NOMO-1 (cell line): ENCODE data around the gene ACOT11.
A peak's percentile ranks its signal among the peaks of the same experiment; 100 is the strongest.
"Not testable (repeated sequence)": the region's sequence is repeated elsewhere in the genome, so short reads cannot be mapped to it uniquely, and the experiment has no call there.

Source experiments
- DNase-seq, 2 experiments: peaks; one replicate each; lab custom pipeline; 2025; ENCODE audit not compliant: unreplicated experiment in 2 of 2; lab: John Stamatoyannopoulos, UW

Gene ACOT11

DNA sequence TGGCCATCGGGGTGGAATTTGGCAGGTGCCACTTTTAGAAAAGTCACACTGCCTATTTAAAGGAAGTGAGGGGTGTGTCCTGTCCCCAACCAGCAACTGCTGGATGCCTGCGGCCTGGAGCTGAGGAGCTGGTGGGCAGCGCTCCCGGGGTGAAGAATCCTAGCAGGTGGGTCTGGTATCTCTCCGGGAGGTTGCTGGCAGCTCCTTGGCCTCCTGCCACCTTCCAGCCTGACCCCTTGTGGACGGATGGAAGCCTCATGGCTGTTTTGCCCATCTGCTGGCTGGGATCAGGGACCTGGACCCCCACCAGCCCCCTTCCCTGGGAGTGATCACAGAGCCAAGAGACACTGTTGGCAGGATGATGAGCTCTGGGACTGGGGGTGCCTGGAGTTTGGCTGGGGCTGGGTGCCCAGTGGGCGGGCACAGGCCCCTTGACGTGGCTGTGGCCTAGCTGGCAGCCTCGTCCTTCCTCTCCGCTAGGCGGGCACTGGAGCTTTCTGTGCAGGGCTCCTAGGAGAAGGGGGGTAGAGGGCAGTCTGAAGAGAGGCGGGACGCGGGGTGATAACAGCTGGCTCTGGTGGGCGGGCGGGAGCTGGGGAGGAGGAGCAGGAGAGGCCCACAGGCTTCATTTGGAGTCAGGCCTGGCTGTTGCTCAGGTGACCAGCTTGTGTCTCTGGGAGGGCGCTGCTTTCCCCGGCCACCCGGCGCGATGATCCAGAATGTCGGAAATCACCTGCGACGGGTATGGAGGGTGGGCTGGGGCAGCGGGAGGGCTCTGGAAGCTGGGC lies at the start of gene ACOT11:
TSS of gene ACOT11 (plus strand) at position 628 of the 788 bp plus-strand sequence. CDS start at position 710, 82 bp downstream.
- DNase-seq, result no peak

DNA sequence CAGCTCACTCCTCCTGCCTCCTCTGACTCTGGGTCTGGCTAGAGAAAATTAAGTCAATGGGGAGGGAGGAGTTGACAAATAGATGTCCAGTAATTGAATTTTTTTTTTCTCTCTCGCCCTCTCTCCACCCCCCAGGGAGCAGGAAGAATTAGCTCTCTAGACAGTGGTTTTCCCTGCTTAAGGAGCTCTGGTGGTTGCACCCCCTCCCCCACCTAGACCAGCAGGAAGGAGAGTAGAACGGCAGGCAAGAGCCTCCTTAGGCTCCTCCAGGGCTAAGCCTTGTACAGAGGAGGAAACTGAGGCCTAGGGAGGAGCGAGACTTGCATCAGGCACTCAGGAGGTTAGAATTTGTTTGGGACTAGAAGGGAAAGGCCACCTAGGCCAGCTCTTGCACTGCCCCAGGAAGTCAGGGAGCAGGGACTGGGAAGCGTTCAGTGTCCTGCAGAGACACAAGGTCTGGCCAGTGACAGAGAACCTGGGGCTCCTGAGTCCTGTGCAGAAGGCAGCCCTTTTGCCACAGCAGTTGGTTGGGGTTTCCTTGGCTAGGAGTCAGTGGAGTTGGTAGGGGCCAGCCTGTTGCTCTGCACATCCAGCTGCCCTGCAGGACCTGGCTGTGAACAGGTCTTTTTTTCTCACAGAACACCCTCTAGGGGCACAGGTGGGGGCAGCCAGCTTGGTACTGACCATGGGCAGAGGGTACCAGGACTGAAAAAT lies 49.5 kb upstream of the ACOT11 start:
- DNase-seq, result no peak

DNA sequence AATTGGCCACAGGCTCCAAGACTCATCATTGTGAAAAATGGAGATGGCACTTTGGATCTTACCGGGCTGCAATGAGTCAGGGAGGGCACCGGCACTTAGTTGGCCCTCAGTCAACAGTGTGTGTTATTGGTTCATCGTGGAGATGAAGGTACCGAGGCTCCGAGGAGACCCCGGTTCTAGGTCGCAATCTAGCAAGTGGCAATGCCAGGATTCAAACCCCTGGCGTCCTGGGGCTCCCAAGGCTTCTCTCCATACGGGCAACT lies 49.0 kb upstream of the ACOT11 start:
- no peak for DNase-seq

DNA sequence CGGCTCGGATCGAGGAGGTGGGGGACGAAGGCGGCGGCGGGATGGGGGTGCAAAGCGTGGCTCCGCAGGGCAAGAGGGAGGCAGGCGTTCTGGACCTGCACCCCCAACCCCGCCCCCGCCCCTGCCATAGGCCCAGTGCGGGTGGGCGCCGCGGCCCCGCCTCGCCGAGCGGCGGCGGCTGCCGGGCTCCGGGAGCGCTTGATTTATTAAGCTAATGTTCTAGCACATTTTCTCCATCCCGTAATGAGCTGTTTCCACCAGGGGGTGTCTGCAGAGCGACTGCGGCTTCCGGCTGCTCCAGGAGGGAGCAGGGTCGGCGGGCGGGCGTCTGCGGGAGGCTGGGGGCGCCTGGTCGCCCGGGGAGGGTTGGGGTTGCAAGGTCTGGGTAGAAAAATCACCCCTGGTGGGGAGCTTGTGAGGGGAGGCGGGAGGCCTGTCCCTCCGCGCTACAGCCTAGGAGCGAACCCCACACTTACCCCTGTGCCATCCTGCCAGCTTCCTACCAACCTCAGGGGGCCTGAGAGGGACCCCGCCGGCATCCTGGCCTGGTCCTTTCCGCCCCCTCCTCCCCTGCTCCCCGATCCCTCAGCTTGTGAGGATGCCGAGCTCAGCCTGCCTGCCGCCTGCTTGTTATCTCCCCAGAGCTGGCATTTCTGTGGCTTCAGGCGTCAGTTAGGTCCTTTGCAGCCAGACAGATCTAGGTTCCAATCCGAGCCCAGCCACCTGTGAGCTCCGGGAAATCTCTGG lies 48.5 kb upstream of the ACOT11 start:
- peak in 1 of 2 experiments; percentile 27 for DNase-seq

DNA sequence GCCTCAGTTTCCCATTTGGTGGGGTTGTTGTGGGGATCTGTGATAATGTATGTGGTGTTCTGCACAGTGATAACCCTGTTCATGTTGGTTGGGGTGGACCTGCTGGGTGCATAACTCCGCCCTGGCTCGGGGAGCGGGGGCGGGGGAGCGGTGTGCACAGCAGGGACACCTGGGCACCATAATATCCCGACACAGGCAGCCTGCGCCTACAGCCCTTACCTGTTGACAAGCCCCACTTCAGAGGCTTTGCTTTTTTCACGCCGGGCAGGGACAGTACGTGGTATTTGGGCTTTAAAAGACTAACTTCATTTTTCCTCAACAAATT lies 48.0 kb upstream of the ACOT11 start:
- DNase-seq, result no peak

DNA sequence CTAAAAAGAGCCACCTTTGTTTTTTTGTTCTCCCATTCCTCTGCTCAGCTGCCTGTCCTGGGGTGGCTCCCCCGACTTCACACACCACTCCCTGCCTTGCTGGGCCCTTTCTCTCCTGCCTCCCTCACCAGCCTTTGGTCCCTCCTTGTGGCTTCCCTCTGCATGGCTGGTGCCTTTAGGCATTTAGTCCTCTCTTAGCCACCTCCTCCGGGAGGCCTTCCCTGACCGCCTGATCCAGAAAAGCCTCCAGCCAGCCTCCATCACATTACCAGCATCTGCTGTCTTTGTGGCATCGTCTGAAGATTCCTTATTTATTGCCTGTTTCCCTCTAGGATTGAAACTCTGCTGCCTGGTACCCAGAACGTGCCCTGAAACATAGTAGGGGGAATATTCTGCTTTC lies 46.2 kb upstream of the ACOT11 start:
- no peak for DNase-seq

DNA sequence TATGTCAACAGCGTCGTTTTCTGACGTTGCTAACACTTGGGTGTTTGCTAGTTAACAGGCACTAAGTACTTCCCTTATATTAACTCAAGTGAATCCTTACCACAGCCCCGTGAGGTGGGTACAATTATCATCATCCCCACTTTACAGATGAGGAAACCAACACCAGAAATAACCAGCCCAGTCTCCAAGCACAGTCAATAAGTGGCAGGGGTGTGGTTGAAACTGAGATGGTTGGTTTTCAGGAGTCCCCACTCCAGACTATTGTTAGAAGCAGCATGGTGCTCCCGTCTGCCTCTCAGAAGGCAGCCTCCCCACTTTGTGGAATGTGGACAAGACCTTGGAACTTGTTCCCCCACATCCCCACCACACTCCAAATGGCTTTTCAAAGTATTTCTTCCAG lies 45.7 kb upstream of the ACOT11 start:
- DNase-seq, result no peak

DNA sequence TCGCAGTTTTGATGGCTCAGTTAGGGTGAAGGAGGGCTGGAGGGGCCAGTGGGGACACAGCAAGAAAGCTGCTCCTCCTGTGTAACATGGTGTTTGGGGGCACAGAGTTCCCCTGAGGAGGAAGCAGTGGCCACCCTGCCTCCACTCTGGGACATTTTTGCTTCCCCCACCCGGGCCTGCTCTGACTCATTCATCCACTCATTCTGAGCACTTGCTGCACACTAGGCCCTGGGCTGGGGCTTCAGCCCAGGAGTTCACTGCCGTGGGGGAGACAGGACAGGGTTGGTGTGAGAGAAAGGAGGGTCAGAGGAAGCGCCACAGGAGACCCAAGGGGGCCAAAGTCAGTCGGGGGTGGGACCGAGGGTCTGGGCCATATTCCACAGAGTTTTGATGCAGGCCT lies 41.4 kb upstream of the ACOT11 start:
- peak in 1 of 2 experiments; percentile 6 for DNase-seq

DNA sequence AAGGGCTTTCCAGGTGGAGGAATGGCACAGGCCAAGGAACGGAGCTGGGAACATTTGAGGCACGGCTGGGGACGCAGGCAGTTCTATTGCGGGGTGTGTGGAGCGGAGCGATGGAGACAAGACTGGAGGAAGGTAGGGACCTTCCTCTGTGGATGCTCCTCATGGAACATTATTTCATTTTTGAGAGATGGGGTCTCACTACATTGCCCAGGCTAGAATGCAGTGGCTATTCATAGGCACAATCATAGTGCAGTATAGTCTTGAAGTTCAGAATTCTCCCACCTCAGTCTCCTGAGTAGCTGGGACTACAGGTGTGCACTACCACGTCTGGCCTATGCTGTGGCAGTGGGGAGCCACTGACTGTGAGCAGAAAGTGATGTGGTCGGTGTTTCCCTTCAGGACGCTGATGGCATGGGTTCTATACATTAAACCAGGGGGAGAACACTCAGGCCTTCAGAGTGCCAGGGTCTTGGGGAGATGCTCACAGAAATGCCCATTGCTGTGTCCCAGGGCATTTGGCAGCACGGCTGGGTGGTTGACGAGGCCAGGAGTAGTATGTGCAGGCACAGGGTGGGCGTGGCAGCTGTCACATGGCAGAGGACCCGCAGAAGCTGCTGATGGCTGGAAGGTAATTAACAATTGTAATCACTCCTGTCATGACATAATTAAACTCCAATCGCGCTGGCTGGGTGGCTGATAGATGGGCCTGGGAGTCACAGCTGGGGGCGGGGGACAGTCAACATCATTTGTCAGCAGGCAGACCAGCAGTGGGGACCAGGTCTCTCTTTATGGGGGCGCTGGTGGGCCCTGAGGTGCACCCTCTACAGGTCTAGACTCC lies 40.8 kb upstream of the ACOT11 start:
- no peak for DNase-seq

DNA sequence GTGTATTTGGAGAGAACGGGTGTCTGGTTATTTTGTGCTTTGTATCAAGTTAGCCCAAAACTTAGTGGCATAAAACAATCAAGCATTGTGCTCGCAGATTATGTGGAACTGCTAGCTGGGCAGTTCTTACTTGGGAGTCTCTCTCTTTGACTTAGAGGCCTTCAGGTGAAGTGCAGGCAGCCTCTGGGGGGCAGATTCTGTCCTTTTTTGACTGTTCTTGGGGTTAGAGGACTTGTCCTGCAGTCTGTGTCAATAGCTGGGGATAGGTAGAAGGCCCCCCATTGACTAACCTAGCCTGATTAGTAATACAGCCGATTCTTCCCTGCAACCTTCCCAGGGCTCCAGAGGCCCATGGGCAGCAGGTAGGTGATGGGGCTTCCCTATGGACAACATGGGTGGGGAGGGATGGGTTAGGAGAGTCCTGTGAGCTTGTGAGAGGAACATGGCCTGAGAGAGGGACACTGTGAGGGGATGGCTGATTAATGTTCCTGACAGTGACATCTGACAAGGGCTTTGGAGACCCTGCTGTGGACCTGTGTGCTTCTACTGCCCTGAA lies 37.2 kb upstream of the ACOT11 start:
- DNase-seq, result no peak

DNA sequence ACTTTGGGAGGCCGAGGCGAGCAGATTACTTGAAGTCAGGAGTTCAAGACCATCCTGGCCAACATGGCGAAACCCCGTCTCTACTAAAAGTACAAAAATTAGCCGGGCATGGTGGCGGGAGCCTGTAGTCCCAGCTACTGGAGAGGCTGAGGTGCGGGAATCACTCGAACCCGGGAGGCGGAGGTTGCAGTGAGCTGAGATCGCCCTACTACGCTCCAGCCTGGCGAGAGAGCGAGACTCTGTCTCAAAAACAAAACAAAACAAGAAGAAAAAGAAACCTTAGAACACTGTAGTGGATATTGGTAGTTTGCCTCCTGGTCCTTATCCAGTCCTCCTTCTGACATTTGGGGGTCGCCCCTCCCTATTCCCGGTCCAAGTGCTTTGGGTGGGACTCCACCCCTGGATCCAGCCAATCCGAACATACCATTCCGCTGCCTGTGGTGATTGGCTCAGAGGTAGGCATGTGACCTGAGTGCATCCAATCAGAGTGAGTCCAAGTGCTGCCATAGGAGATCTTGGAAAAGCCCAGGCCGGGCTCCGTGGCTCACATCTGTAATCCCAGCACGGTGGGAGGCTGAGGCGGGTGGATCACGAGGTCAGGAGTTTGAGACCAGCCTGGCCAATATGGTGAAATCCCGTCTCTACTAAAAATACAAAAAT lies 34.0 kb upstream of the ACOT11 start:
- DNase-seq, result not testable (repeated sequence)

DNA sequence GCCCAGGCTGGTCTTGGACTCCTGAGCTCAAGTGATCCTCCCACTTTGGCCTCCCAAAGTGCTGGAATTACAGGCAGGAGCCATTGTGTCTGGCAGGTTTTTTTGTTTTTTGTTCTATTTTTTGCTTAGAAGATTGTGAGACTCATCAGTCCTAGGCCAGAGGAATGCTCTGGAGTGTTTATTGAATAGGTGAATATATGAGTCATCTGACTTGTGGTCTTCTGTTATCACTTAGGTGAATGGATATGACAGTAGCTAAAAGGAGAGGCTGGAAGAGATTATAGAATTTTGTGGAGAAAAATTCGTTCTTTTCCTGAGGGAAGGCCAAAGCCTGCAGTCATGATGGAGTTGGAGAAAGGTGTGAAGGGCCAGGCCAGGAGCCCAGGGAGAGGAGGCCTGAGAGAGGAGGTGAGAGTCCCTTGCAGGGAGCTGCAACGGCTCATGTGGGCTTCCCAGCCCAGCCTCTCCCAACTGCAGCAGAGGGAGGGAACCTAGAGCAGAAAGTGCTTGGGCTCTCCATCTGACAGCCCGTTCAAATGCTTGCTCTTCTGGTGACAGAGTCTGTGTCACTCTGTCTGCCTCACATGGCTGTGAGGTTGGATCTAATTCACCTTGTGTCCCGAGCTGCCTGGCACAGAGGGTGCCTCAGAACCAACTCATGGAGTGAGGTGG lies 31.6 kb upstream of the ACOT11 start:
- DNase-seq, result no peak

DNA sequence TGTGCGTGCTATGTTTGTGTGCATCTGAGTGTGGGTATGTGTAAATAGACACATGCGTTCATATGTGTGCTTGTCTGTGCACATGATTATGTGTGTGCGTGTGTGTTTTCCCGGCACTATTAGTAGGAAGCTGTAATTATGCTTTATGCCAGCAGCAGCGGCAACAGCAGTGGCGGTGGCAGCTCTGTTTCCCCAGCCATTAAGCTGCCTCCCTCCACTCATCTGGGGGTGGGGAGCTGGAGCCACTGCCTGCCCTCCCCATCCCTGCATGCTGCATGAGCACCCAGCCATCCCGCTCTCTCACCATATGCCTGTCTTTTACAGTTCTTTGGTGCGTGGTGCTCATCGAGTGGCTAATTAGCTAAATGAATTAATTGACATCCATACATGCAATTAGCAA lies 30.5 kb upstream of the ACOT11 start:
- DNase-seq, result no peak

DNA sequence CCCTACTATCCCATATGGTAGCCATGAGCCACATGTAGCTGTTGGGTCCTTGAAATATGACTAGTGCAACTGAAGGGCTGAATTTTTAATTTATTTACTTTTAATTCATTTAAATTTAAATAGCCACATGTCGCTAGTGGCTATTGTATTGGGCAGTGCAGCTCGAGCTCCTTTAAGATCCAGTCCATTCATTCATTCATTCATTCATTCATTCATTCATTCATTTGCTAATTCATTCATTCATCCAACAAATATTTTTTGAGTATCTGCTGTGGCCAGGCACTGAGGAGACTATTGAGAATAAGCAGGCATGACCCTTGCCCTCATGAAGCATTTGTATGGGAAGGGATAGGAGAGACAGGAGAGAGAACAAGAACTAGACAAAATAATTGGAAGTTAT lies 29.5 kb upstream of the ACOT11 start:
- no peak for DNase-seq

DNA sequence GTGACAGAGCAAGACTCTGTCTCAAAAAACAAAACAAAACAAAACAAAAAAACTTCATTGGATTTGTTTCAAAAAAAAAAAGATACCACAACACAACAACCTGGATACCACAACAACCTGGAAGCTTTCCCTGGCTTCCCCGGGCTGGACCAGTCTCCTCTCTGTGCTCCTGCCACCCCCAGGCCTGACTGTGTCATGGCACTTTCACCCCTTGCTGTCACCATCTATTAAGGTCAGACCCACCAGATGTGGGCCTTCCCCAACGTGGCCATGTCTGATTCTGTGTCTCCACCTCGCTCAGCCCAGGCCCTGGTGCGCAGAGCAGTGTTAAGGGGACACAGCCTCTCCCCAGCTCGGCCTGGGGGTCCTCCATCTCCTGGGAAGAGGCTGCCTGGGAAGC lies 28.3 kb upstream of the ACOT11 start:
- DNase-seq, result no peak

DNA sequence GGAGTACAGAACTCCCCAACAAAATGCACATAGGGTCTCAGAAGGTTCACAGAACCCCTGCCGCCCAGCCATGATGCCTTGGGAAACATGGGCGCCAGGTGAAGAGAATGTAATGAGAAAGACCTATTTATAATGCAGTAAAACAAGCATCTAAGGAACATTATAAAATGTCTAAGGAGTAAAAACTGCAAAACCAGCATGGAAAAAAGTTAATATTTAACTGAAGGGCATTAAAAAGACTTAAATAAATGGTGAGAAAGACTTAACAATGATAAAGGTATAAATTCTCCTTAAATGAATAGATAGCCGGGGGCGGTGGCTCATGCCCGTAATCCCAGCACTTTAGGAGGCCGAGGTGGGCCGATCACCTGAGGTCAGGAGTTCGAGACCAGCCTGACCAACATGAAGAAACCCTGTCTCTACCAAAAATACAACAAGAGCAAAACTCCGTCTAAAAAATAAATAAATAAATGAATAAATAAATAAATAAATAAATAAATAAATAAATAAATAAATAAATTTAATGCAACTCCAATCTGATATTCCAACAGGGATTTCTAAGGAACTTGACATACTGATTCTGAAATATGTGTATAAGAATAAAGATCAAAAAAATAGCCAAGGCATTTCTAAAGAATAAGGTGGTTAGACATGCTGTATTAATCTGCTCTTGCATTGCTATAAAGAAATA lies 27.3 kb upstream of the ACOT11 start:
- DNase-seq, result no peak

DNA sequence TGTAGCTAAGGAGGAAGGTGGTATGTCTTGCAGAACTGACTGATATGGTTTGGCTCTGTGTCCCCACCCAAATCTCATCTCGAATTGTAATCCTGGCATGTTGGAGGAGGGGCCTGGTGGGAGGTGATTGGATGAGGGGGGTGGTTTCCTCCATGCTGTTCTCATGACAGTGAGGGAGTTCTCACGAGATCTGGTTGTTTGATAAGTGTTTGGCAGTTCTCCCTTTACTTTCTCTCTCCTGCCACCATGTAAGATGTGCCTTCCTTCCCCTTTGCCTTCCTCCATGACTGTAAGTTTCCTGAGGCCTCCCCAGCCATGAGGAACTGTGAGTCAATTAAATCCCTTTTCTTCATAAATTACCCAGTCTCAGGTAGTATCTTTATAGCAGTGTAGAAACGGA lies 21.5 kb upstream of the ACOT11 start:
- not testable (repeated sequence) for DNase-seq

DNA sequence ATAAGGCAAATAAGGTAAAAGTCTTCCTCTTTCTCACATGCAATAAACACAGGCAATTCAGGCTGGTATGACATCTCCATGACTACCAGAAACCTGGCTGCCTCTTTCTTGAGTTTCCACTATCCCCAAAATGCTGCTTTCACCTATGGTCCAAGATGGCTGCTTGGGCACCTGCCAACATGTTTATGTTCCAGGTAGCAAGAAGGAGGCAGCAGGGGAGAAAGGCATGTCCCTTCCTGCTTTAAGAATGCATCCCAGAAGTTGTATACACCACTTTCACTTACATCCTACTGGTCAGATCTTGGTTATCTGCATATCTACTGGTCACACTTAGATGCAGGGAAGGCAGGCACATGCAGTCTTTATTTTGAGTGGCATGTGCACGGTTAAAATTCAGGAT lies 19.4 kb upstream of the ACOT11 start:
- DNase-seq, result no peak

DNA sequence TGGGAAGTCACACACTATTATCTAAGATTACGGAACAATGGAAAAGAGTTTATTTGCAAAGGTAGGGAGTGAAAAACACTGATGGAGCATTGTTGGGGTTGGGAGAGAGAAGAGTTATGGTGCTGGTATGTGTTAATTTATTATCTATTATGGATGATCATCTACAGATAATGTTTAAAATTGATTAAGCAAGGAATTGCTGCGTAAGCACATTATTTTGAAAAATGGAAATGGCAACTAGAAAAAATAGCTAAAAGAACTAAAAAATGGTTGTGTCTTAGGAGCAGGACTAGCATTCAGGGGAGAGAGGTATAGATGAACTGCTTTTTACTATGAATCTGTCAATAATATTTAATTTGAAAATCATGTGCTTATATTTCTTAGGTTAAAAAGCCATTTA lies 16.0 kb upstream of the ACOT11 start:
- DNase-seq, result no peak
